Calu3 (cell line): ENCODE measurements around the gene RAB27B. TPM values are rescaled to one million over a fixed set of nuclear protein-coding genes. Genes with fewer than 3 reads are reported as not detected.

ENCODE experiments used
- BruUV-seq: library from RNA; stranded (reverse); fragments of 400-500 nt; replicated peaks from 2 replicates; lab custom pipeline; 2021; lab: Mats Ljungman, UMichigan
- CTCF ChIA-PET: fragments of 300-600 bp; sonication (Branson Sonifier 250); formaldehyde crosslinking; loops from one replicate; lab custom pipeline; 2022; ENCODE audit warnings: antibody characterized with exemption; lab: Charles Lee
- DNase-seq: peaks from one replicate; pipeline ENCODE4 v3.0.0; 2022
- H3K27ac Mint-ChIP-seq: one replicate; pipeline ENCODE4 v1.8.0; 2022; ENCODE audit warnings: mixed read lengths; ENCODE audit not compliant: unreplicated experiment
- H3K27me3 Mint-ChIP-seq: one replicate; pipeline ENCODE4 v1.8.0; 2022; ENCODE audit warnings: mixed read lengths; ENCODE audit not compliant: unreplicated experiment
- H3K36me3 Mint-ChIP-seq: one replicate; pipeline ENCODE4 v1.8.0; 2022; ENCODE audit warnings: mild to moderate bottlenecking, moderate library complexity, mixed read lengths; ENCODE audit not compliant: insufficient read depth, unreplicated experiment
- H3K4me1 Mint-ChIP-seq: one replicate; pipeline ENCODE4 v1.8.0; 2022; ENCODE audit warnings: mild to moderate bottlenecking, low read depth, mixed read lengths; ENCODE audit not compliant: unreplicated experiment
- H3K4me3 Mint-ChIP-seq: one replicate; pipeline ENCODE4 v1.8.0; 2022; ENCODE audit warnings: mild to moderate bottlenecking, low read depth, moderate library complexity, mixed read lengths; ENCODE audit not compliant: unreplicated experiment
- H3K9me3 Mint-ChIP-seq: one replicate; pipeline ENCODE4 v1.8.0; 2022; ENCODE audit warnings: low read depth, mixed read lengths; ENCODE audit not compliant: unreplicated experiment
- intact Hi-C: fragments of 100-400 bp; cut with micrococcal nuclease; formaldehyde crosslinking; loops from one replicate; pipeline ENCODE4 v1.10.0; 2022; ENCODE audit not compliant: unreplicated experiment
- total RNA-seq: library from RNA; stranded (reverse); gene quantifications from 2 replicates; pipeline ENCODE4 v1.2.3, GENCODE V29; 2022
- TF ChIP-seq, protein P1 (sequence below): fragments of 200-600 bp; IDR thresholded peaks from one replicate; pipeline ENCODE4 v1.8.0; 2022; ENCODE audit warnings: antibody characterized with exemption; ENCODE audit not compliant: unreplicated experiment

RAB27B gene
- total RNA-seq, 1 experiment from 2014 or later: 38.3 TPM

DNA sequence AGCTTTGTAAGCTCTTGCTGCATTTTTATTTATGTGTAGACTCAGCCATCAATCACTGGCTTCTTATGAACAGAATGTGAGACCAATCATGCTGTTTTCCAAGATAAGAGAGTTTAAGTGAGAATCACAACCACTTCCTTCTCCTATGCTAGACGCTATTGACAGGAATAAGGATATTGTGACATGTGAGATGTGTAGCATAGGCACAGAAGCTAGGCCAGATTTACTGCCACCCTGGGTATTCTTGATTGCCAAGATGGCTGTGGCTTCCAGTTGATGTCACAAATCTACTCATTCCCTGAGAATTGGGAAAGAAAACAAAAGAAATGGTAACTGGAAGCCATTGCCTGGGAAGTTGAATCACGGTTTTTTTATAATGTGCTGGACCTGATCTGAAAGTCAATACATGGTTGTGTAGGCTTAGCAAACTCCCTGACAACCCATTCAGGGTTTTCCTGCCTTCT, 49.9 kb downstream of the RAB27B start:
- CTCF ChIA-PET: interaction anchor here (1.0 kb wide), 1 partner anchor 19 kb away, joined by 3 read pairs; no protein-coding TSS in a partner anchor
- no peak overlapping the region for H3K4me3 Mint-ChIP-seq
- H3K27ac Mint-ChIP-seq: no peak overlapping the region
- BruUV-seq: no TSS peak
- DNase-seq: no peak
- TF ChIP-seq, protein P1, sequence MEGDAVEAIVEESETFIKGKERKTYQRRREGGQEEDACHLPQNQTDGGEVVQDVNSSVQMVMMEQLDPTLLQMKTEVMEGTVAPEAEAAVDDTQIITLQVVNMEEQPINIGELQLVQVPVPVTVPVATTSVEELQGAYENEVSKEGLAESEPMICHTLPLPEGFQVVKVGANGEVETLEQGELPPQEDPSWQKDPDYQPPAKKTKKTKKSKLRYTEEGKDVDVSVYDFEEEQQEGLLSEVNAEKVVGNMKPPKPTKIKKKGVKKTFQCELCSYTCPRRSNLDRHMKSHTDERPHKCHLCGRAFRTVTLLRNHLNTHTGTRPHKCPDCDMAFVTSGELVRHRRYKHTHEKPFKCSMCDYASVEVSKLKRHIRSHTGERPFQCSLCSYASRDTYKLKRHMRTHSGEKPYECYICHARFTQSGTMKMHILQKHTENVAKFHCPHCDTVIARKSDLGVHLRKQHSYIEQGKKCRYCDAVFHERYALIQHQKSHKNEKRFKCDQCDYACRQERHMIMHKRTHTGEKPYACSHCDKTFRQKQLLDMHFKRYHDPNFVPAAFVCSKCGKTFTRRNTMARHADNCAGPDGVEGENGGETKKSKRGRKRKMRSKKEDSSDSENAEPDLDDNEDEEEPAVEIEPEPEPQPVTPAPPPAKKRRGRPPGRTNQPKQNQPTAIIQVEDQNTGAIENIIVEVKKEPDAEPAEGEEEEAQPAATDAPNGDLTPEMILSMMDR: no peak
- no peaks in the 10 kb centered on the region for H3K36me3 Mint-ChIP-seq
- H3K4me1 Mint-ChIP-seq: peaks cover 26% of the 10 kb centered on the region
- H3K9me3 Mint-ChIP-seq: peaks cover 4% of the 10 kb centered on the region
- intact Hi-C loops: no loop called here
- H3K27me3 Mint-ChIP-seq: no peaks in the 10 kb centered on the region

DNA sequence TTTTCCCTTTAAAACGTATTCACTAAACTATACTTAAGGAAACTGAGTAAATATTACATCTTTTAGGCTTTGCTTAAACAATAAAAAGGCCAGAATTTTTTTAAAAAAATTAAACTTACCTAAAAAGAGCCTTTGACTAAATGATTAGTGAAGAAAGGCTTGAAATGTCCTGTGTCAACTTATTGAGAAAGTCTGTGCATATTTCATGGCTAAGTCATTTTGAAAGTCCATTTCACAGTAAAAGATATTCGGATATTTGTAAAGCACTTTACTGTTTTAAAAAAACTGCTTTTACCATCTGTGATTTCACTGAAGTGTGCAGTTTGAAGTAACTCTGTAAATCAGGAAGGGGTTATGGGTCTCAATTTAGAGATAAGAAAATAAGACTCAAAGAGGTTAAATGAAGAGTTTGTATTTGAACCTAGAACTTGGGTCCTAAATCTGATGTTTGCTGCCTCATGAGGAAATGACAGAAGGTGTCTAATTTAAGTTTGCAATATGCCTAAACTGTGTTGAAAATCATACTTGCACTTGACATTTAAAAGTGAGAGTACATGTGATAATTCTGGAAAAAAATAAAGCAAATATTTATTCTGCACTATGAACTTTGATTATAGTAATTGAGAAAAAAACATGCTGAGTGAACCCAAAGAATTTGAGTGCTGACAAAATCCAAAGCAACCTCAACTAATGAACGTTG, 50.5 kb downstream of the RAB27B start:
- DNase-seq: no peak
- H3K27ac Mint-ChIP-seq: no peak overlapping the region
- peaks cover 20% of the 10 kb centered on the region for H3K4me1 Mint-ChIP-seq
- CTCF ChIA-PET: interaction anchor here (1.0 kb wide), 1 partner anchor 20 kb away, joined by 3 read pairs; no protein-coding TSS in a partner anchor
- H3K36me3 Mint-ChIP-seq: no peaks in the 10 kb centered on the region
- H3K27me3 Mint-ChIP-seq: no peaks in the 10 kb centered on the region
- TF ChIP-seq, protein P1: no peak
- peaks cover 4% of the 10 kb centered on the region for H3K9me3 Mint-ChIP-seq
- intact Hi-C loops: no loop called here
- H3K4me3 Mint-ChIP-seq: no peak overlapping the region
- BruUV-seq: no TSS peak

DNA sequence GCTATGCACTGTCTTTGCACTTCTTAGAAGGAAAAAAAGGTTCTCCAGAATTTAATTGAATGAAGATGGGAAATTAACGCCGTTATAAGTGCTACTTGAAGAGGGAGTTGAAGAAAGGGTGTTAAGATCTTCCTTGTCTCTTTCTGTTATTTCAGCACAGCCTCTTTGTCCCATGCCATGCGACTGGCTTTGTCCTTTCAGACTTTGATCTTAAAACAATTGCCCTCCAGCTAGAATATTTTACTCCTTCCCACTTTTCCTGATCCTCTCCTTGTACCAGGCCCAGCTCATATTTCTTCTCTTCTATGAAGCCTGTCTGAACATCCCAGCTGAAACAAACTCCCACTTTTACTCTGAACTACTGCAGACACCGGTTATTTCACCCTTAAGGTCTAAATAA, 51.4 kb downstream of the RAB27B start:
- H3K4me1 Mint-ChIP-seq: peaks cover 11% of the 10 kb centered on the region
- no peaks in the 10 kb centered on the region for H3K36me3 Mint-ChIP-seq
- DNase-seq: no peak
- no peaks in the 10 kb centered on the region for H3K27me3 Mint-ChIP-seq
- TF ChIP-seq, protein P1: no peak
- peaks cover 4% of the 10 kb centered on the region for H3K9me3 Mint-ChIP-seq
- no peak overlapping the region for H3K27ac Mint-ChIP-seq
- no TSS peak for BruUV-seq
- CTCF ChIA-PET: no interaction called here
- intact Hi-C loops: no loop called here
- no peak overlapping the region for H3K4me3 Mint-ChIP-seq

DNA sequence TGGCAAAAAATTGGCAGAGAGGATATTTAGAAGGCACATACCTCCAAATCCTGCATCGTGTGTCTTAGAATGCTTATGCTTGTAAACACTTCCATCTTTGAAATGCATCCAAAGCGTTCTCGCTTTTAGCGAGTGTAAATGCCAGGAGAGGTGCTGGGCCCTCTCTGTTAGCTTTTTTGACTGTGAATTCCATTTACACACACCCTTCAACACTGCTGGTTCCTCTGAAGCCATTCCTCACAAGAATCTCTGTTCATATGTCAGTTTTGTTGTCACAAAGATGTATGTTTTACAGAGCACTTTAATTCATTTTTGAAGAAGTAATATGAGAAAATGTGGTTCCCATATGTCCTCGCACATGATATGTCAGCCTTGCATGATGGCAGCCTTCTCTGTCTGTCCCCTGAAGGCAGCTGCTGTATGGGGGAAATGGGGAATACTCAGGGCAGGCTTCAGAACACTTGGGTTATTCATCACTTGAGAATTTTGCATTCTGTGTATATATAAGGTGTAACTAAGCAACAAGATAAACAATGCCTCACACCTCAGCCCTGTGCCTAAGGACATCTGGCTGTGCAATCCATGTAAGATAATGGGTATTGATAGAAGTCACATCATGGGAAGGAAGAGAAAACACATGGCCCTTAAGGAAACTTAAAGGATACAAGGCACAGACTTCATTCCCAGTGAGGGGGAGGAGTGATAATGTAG, 52.3 kb downstream of the RAB27B start:
- BruUV-seq: no TSS peak
- no peak overlapping the region for H3K27ac Mint-ChIP-seq
- H3K27me3 Mint-ChIP-seq: no peaks in the 10 kb centered on the region
- TF ChIP-seq, protein P1: no peak
- H3K4me1 Mint-ChIP-seq: peaks cover 7% of the 10 kb centered on the region
- no peaks in the 10 kb centered on the region for H3K36me3 Mint-ChIP-seq
- CTCF ChIA-PET: no interaction called here
- intact Hi-C loops: no loop called here
- DNase-seq: no peak
- no peak overlapping the region for H3K4me3 Mint-ChIP-seq
- H3K9me3 Mint-ChIP-seq: peaks cover 4% of the 10 kb centered on the region
